CD8-positive, alpha-beta memory T cell (primary cell): ENCODE measurements around the gene LUZP2. TPM values are rescaled to one million over a fixed set of nuclear protein-coding genes. Genes with fewer than 3 reads are reported as not detected.

Source experiments
- CTCF ChIA-PET: fragments of 350-600 bp; sonication (Branson Sonifier 250); formaldehyde crosslinking; loops from one replicate; lab custom pipeline; 2021; ENCODE audit warnings: antibody characterized with exemption; lab: Charles Lee
- POLR2A ChIA-PET: fragments of 350-600 bp; sonication (Branson Sonifier 250); formaldehyde crosslinking; loops from one replicate; lab custom pipeline; 2021; ENCODE audit warnings: antibody characterized with exemption; lab: Charles Lee
- DNase-seq, 5 donors: peaks; one replicate each; pipeline versions ENCODE4 v3.0.0 to v3.0.0-alpha.2; 2020 to 2022; ENCODE audit warnings: mixed read lengths in 1 of 5
- H3K27ac ChIP-seq: one replicate; pipeline ENCODE4 v1.7.0; 2013; ENCODE audit warnings: low read depth, mild to moderate bottlenecking, low read length, moderate library complexity
- H3K27me3 ChIP-seq: 2 replicates; pipeline ENCODE4 v1.7.0; 2013; ENCODE audit warnings: low read length, mild to moderate bottlenecking; ENCODE audit not compliant: insufficient read depth, poor library complexity, severe bottlenecking
- H3K36me3 ChIP-seq: 2 replicates; pipeline ENCODE4 v1.7.0; 2013; ENCODE audit warnings: mild to moderate bottlenecking, low read length, moderate library complexity; ENCODE audit not compliant: insufficient read depth
- H3K4me1 ChIP-seq: 2 replicates; pipeline ENCODE4 v1.7.0; 2013; ENCODE audit warnings: mild to moderate bottlenecking, low read length, moderate library complexity; ENCODE audit not compliant: insufficient read depth
- H3K4me3 ChIP-seq: 2 replicates; pipeline ENCODE4 v1.7.0; 2013; ENCODE audit warnings: mild to moderate bottlenecking, low read length
- H3K9me3 ChIP-seq: 2 replicates; pipeline ENCODE4 v1.7.0; 2013; ENCODE audit warnings: mild to moderate bottlenecking, low read length
- H3K27ac Mint-ChIP-seq, 8 donors: one replicate each; pipeline ENCODE4 v1.8.0; 2020 to 2021; ENCODE audit warnings: mixed read lengths in 8 of 8, mild to moderate bottlenecking in 6 of 8, inconsistent platforms in 3 of 8, moderate library complexity in 3 of 8
- H3K27me3 Mint-ChIP-seq, 2 donors: one replicate each; pipeline ENCODE4 v1.8.0; 2020 to 2021; ENCODE audit warnings: mixed read lengths in 2 of 2, mild to moderate bottlenecking in 1 of 2, moderate library complexity in 1 of 2
- H3K36me3 Mint-ChIP-seq, 3 donors: one replicate each; pipeline ENCODE4 v1.8.0; 2020 to 2021; ENCODE audit warnings: mixed read lengths in 3 of 3, inconsistent platforms in 1 of 3, mild to moderate bottlenecking in 1 of 3
- H3K4me1 Mint-ChIP-seq, 3 donors: one replicate each; pipeline ENCODE4 v1.8.0; 2020 to 2021; ENCODE audit warnings: mixed read lengths in 3 of 3, inconsistent platforms in 1 of 3, mild to moderate bottlenecking in 1 of 3
- H3K4me3 Mint-ChIP-seq, 7 donors: one replicate each; pipeline ENCODE4 v1.8.0; 2020 to 2021; ENCODE audit warnings: mixed read lengths in 7 of 7, mild to moderate bottlenecking in 6 of 7, moderate library complexity in 4 of 7, inconsistent platforms in 2 of 7
- H3K9me3 Mint-ChIP-seq, 5 donors: one replicate each; pipeline ENCODE4 v1.8.0; 2020 to 2022; ENCODE audit warnings: mixed read lengths in 5 of 5, mild to moderate bottlenecking in 3 of 5, moderate library complexity in 2 of 5, inconsistent platforms in 1 of 5
- polyA plus RNA-seq: library from polyadenylated mRNA; unstranded; fragments of 300-500 nt; fragmentation: Illumina TruSeq; gene quantifications from one replicate; pipeline ENCODE4 v1.2.3, GENCODE V29; 2021
- total RNA-seq, 2 experiments: library from RNA; stranded (reverse); gene quantifications; one replicate each; pipeline ENCODE4 v1.2.3, GENCODE V29; 2021

LUZP2 gene
- total and polyA plus RNA-seq, 3 experiments from 2014 or later: not detected

- Mint-ChIP-seq H3K27ac (no peak overlapping the region), H3K9me3 (peaks cover 2 to 34% (median 3%) of the 10 kb centered on the region in 5 donors), H3K27me3 (no peaks in the 10 kb centered on the region), H3K36me3 (peaks cover 0 to 2% (median 0%) of the 10 kb centered on the region in 3 donors), H3K4me1 (no peaks in the 10 kb centered on the region), H3K4me3 (no peak overlapping the region)
- no peak overlapping the region for H3K4me3 ChIP-seq
- no peak for DNase-seq
- POLR2A ChIA-PET: no interaction called here
- H3K27me3 ChIP-seq: no peaks in the 10 kb centered on the region
- no peaks in the 10 kb centered on the region for H3K4me1 ChIP-seq
- CTCF ChIA-PET: interaction anchor here (0.5 kb wide), 1 partner anchor 29 kb away, joined by 3 read pairs; no protein-coding TSS in a partner anchor
- no peak overlapping the region for H3K27ac ChIP-seq
- no peaks in the 10 kb centered on the region for H3K36me3 ChIP-seq
- no peaks in the 10 kb centered on the region for H3K9me3 ChIP-seq
Measured at GRCh38 chr11:24747275-24748251, 250.7 kb downstream of the LUZP2 start.

- ChIA-PET CTCF (no interaction called here), POLR2A (no interaction called here)
- Mint-ChIP-seq H3K27me3 (no peaks in the 10 kb centered on the region), H3K36me3 (peaks cover 0 to 2% (median 0%) of the 10 kb centered on the region in 3 donors), H3K4me3 (no peak overlapping the region), H3K4me1 (no peaks in the 10 kb centered on the region), H3K27ac (no peak overlapping the region), H3K9me3 (peaks cover 2 to 32% (median 3%) of the 10 kb centered on the region in 5 donors)
- no peaks in the 10 kb centered on the region for H3K36me3 ChIP-seq
- H3K4me1 ChIP-seq: no peaks in the 10 kb centered on the region
- H3K27me3 ChIP-seq: no peaks in the 10 kb centered on the region
- H3K9me3 ChIP-seq: no peaks in the 10 kb centered on the region
- H3K4me3 ChIP-seq: no peak overlapping the region
- H3K27ac ChIP-seq: no peak overlapping the region
- no peak for DNase-seq
Measured at GRCh38 chr11:24748261-24748660, 251.4 kb downstream of the LUZP2 start.

GRCh38 chr11:24754406-24754805, 257.6 kb downstream of the LUZP2 start:
- no peak overlapping the region for H3K4me3 ChIP-seq
- H3K9me3 ChIP-seq: no peaks in the 10 kb centered on the region
- Mint-ChIP-seq H3K27ac (no peak overlapping the region), H3K4me1 (no peaks in the 10 kb centered on the region), H3K9me3 (peaks cover 0 to 35% (median 3%) of the 10 kb centered on the region in 5 donors), H3K4me3 (no peak overlapping the region), H3K27me3 (no peaks in the 10 kb centered on the region), H3K36me3 (no peaks in the 10 kb centered on the region)
- DNase-seq: no peak
- no peaks in the 10 kb centered on the region for H3K36me3 ChIP-seq
- H3K4me1 ChIP-seq: no peaks in the 10 kb centered on the region
- POLR2A ChIA-PET: no interaction called here
- H3K27me3 ChIP-seq: no peaks in the 10 kb centered on the region
- CTCF ChIA-PET: no interaction called here
- H3K27ac ChIP-seq: no peak overlapping the region

- CTCF ChIA-PET: no interaction called here
- no peak overlapping the region for H3K27ac Mint-ChIP-seq
- POLR2A ChIA-PET: no interaction called here
- no peak overlapping the region for H3K27ac ChIP-seq
- H3K36me3 ChIP-seq: no peaks in the 10 kb centered on the region
- H3K4me1 Mint-ChIP-seq: no peaks in the 10 kb centered on the region
- H3K4me1 ChIP-seq: no peaks in the 10 kb centered on the region
- H3K4me3 ChIP-seq: no peak overlapping the region
- H3K4me3 Mint-ChIP-seq: no peak overlapping the region
- H3K36me3 Mint-ChIP-seq: no peaks in the 10 kb centered on the region
- H3K9me3 Mint-ChIP-seq: peaks cover 0 to 36% (median 3%) of the 10 kb centered on the region in 5 donors
- H3K9me3 ChIP-seq: no peaks in the 10 kb centered on the region
- H3K27me3 ChIP-seq: no peaks in the 10 kb centered on the region
- no peak for DNase-seq
- no peaks in the 10 kb centered on the region for H3K27me3 Mint-ChIP-seq
Measured at GRCh38 chr11:24755260-24755839, 258.5 kb downstream of the LUZP2 start.

GRCh38 chr11:24759742-24760141, 262.9 kb downstream of the LUZP2 start:
- Histone ChIP-seq H3K27ac (no peak overlapping the region), H3K36me3 (no peaks in the 10 kb centered on the region), H3K4me1 (no peaks in the 10 kb centered on the region), H3K27me3 (no peaks in the 10 kb centered on the region), H3K9me3 (no peaks in the 10 kb centered on the region), H3K4me3 (no peak overlapping the region)
- no peak for DNase-seq
- ChIA-PET POLR2A (no interaction called here), CTCF (no interaction called here)
- H3K4me1 Mint-ChIP-seq: no peaks in the 10 kb centered on the region
- no peaks in the 10 kb centered on the region for H3K36me3 Mint-ChIP-seq
- no peak overlapping the region for H3K27ac Mint-ChIP-seq
- no peaks in the 10 kb centered on the region for H3K27me3 Mint-ChIP-seq
- no peak overlapping the region for H3K4me3 Mint-ChIP-seq
- H3K9me3 Mint-ChIP-seq: peaks cover 0 to 19% (median under 1%) of the 10 kb centered on the region in 5 donors

GRCh38 chr11:24760681-24761080, 263.8 kb downstream of the LUZP2 start:
- ChIA-PET POLR2A (no interaction called here), CTCF (no interaction called here)
- no peaks in the 10 kb centered on the region for H3K9me3 ChIP-seq
- Mint-ChIP-seq H3K36me3 (no peaks in the 10 kb centered on the region), H3K4me3 (no peak overlapping the region), H3K4me1 (no peaks in the 10 kb centered on the region), H3K27me3 (no peaks in the 10 kb centered on the region), H3K27ac (no peak overlapping the region), H3K9me3 (peaks cover 0 to 13% (median 0%) of the 10 kb centered on the region in 5 donors)
- H3K4me3 ChIP-seq: no peak overlapping the region
- H3K27ac ChIP-seq: no peak overlapping the region
- H3K4me1 ChIP-seq: no peaks in the 10 kb centered on the region
- no peak for DNase-seq
- no peaks in the 10 kb centered on the region for H3K27me3 ChIP-seq
- H3K36me3 ChIP-seq: no peaks in the 10 kb centered on the region

GRCh38 chr11:24762076-24762475, 265.2 kb downstream of the LUZP2 start:
- POLR2A ChIA-PET: no interaction called here
- peaks cover 0 to 6% (median 0%) of the 10 kb centered on the region in 5 donors for H3K9me3 Mint-ChIP-seq
- H3K27me3 Mint-ChIP-seq: no peaks in the 10 kb centered on the region
- no peaks in the 10 kb centered on the region for H3K4me1 Mint-ChIP-seq
- DNase-seq: no peak
- Histone ChIP-seq H3K27me3 (no peaks in the 10 kb centered on the region), H3K9me3 (no peaks in the 10 kb centered on the region), H3K27ac (no peak overlapping the region), H3K4me1 (no peaks in the 10 kb centered on the region), H3K4me3 (no peak overlapping the region), H3K36me3 (no peaks in the 10 kb centered on the region)
- H3K36me3 Mint-ChIP-seq: no peaks in the 10 kb centered on the region
- no peak overlapping the region for H3K27ac Mint-ChIP-seq
- CTCF ChIA-PET: no interaction called here
- H3K4me3 Mint-ChIP-seq: no peak overlapping the region

GRCh38 chr11:24767411-24767810, 270.6 kb downstream of the LUZP2 start:
- ChIA-PET CTCF (no interaction called here), POLR2A (no interaction called here)
- Histone ChIP-seq H3K27me3 (no peaks in the 10 kb centered on the region), H3K36me3 (no peaks in the 10 kb centered on the region), H3K4me3 (no peak overlapping the region), H3K27ac (no peak overlapping the region), H3K4me1 (no peaks in the 10 kb centered on the region), H3K9me3 (no peaks in the 10 kb centered on the region)
- no peaks in the 10 kb centered on the region for H3K36me3 Mint-ChIP-seq
- H3K4me3 Mint-ChIP-seq: no peak overlapping the region
- H3K27ac Mint-ChIP-seq: no peak overlapping the region
- peaks cover 5 to 12% (median 8%) of the 10 kb centered on the region in 5 donors for H3K9me3 Mint-ChIP-seq
- no peaks in the 10 kb centered on the region for H3K4me1 Mint-ChIP-seq
- peaks cover 0 to 2% of the 10 kb centered on the region in 2 donors for H3K27me3 Mint-ChIP-seq
- DNase-seq: no peak
